ENCODE data around the gene NR1D2. TPM values are rescaled to one million over a fixed set of nuclear protein-coding genes. Genes with fewer than 3 reads are reported as not detected.

The NR1D2 gene
- total RNA-seq, 1 donor from 2014 or later: 17.2 TPM

GRCh38 chr3:23931597-23931996, 13.5 kb upstream of the NR1D2 start:
- Mint-ChIP-seq H3K4me1 (ENCODE audit: unreplicated experiment) (no peaks in the 10 kb centered on the region), H3K27me3 (ENCODE audit: unreplicated experiment) (peaks cover 2% of the 10 kb centered on the region), H3K9me3 (ENCODE audit: unreplicated experiment) (no peaks in the 10 kb centered on the region), H3K36me3 (ENCODE audit: low read depth, unreplicated experiment) (no peaks in the 10 kb centered on the region), H3K4me3 (ENCODE audit: unreplicated experiment) (no peak overlapping the region), H3K27ac (ENCODE audit: unreplicated experiment) (no peak overlapping the region)
- no peak for TF ChIP-seq CTCF (IDR thresholded peaks at IDR 0.05; ENCODE audit: unreplicated experiment)
- DNase-seq (ENCODE audit: low spot score): no peak

GRCh38 chr3:23932571-23932970, 12.5 kb upstream of the NR1D2 start:
- no peak overlapping the region for H3K27ac Mint-ChIP-seq (ENCODE audit: unreplicated experiment)
- H3K4me3 Mint-ChIP-seq (ENCODE audit: unreplicated experiment): no peak overlapping the region
- H3K27me3 Mint-ChIP-seq (ENCODE audit: unreplicated experiment): peaks cover 2% of the 10 kb centered on the region
- no peaks in the 10 kb centered on the region for H3K9me3 Mint-ChIP-seq (ENCODE audit: unreplicated experiment)
- no peak for TF ChIP-seq CTCF (IDR thresholded peaks at IDR 0.05; ENCODE audit: unreplicated experiment)
- DNase-seq (ENCODE audit: low spot score): no peak
- peaks cover 2% of the 10 kb centered on the region for H3K4me1 Mint-ChIP-seq (ENCODE audit: unreplicated experiment)
- no peaks in the 10 kb centered on the region for H3K36me3 Mint-ChIP-seq (ENCODE audit: low read depth, unreplicated experiment)

GRCh38 chr3:23934253-23934652, 10.8 kb upstream of the NR1D2 start:
- H3K4me3 Mint-ChIP-seq (ENCODE audit: unreplicated experiment): no peak overlapping the region
- no peak for DNase-seq (ENCODE audit: low spot score)
- TF ChIP-seq CTCF (IDR thresholded peaks at IDR 0.05; ENCODE audit: unreplicated experiment): no peak
- peaks cover 2% of the 10 kb centered on the region for H3K27me3 Mint-ChIP-seq (ENCODE audit: unreplicated experiment)
- H3K36me3 Mint-ChIP-seq (ENCODE audit: low read depth, unreplicated experiment): no peaks in the 10 kb centered on the region
- H3K9me3 Mint-ChIP-seq (ENCODE audit: unreplicated experiment): no peaks in the 10 kb centered on the region
- H3K4me1 Mint-ChIP-seq (ENCODE audit: unreplicated experiment): peaks cover 2% of the 10 kb centered on the region
- H3K27ac Mint-ChIP-seq (ENCODE audit: unreplicated experiment): no peak overlapping the region

- DNase-seq (ENCODE audit: low spot score): no peak
- no peak for TF ChIP-seq CTCF (IDR thresholded peaks at IDR 0.05; ENCODE audit: unreplicated experiment)
- no peak overlapping the region for H3K4me3 Mint-ChIP-seq (ENCODE audit: unreplicated experiment)
- no peak overlapping the region for H3K27ac Mint-ChIP-seq (ENCODE audit: unreplicated experiment)
- no peaks in the 10 kb centered on the region for H3K9me3 Mint-ChIP-seq (ENCODE audit: unreplicated experiment)
- peaks cover 2% of the 10 kb centered on the region for H3K4me1 Mint-ChIP-seq (ENCODE audit: unreplicated experiment)
- no peaks in the 10 kb centered on the region for H3K36me3 Mint-ChIP-seq (ENCODE audit: low read depth, unreplicated experiment)
- H3K27me3 Mint-ChIP-seq (ENCODE audit: unreplicated experiment): no peaks in the 10 kb centered on the region
Measured at GRCh38 chr3:23937296-23937695, 7.8 kb upstream of the NR1D2 start.

- H3K9me3 Mint-ChIP-seq (ENCODE audit: unreplicated experiment): no peaks in the 10 kb centered on the region
- H3K27ac Mint-ChIP-seq (ENCODE audit: unreplicated experiment): no peak overlapping the region
- no peak overlapping the region for H3K4me3 Mint-ChIP-seq (ENCODE audit: unreplicated experiment)
- peaks cover 2% of the 10 kb centered on the region for H3K4me1 Mint-ChIP-seq (ENCODE audit: unreplicated experiment)
- no peak for DNase-seq (ENCODE audit: low spot score)
- H3K36me3 Mint-ChIP-seq (ENCODE audit: low read depth, unreplicated experiment): no peaks in the 10 kb centered on the region
- no peak for TF ChIP-seq CTCF (IDR thresholded peaks at IDR 0.05; ENCODE audit: unreplicated experiment)
- peaks cover 3% of the 10 kb centered on the region for H3K27me3 Mint-ChIP-seq (ENCODE audit: unreplicated experiment)
Measured at GRCh38 chr3:23938688-23939087, 6.4 kb upstream of the NR1D2 start.
